H1 (cell line): ENCODE results near the gene ENO3. TPM values are rescaled to one million over a fixed set of nuclear protein-coding genes. Genes with fewer than 3 reads are reported as not detected.

Source experiments
- BACH1 ChIP-seq: IDR thresholded peaks from 2 replicates; pipeline ENCODE4 v1.6.1; 2012; ENCODE audit warnings: low read length, improper control_type of control experiment
- CHD7 ChIP-seq: fragments of 300-600 bp; sonication (generic); IDR thresholded peaks from 2 replicates; pipeline ENCODE4 v1.7.1; 2012; ENCODE audit warnings: low read length, moderate library complexity, mild to moderate bottlenecking, inconsistent platforms; ENCODE audit not compliant: insufficient replicate concordance
- RNF2 ChIP-seq: fragments of 200-900, 300-1000 bp; sonication (generic); IDR thresholded peaks from 2 replicates; pipeline ENCODE4 v1.7.1; 2016; ENCODE audit warnings: borderline replicate concordance, low read depth, mild to moderate bottlenecking, antibody characterized with exemption, low read length; ENCODE audit not compliant: poor library complexity, severe bottlenecking; ENCODE audit errors: missing control alignments
- polyA plus RNA-seq, 7 experiments: library from polyadenylated mRNA; depleted of rRNA in 3 of 7; stranded (reverse) in 5 of 7; unstranded in 2 of 7; fragments of >200 nt in 5 of 7; fragments of 200-250 nt in 2 of 7; gene quantifications; 1 replicate in 5 of 7; 2 replicates in 1 of 7; 4 replicates in 1 of 7; pipeline versions ENCODE4 v1.2.1 to v1.2.3, GENCODE V29; 2011 to 2013; ENCODE audit warnings: missing spikeins in 2 of 7, mixed read lengths in 2 of 7
- total RNA-seq: library from RNA; stranded (reverse); fragmentation: NEBNext Ultra II Directional; extraction: Animal tissue kit (Norgen Biotek cat#: 25700); gene quantifications from 2 replicates; pipeline ENCODE4 v1.2.1, GENCODE V29; 2021

ENO3 gene
- total and polyA plus RNA-seq, 2 of the 8 experiments (the other 6 are each of a cell fraction or from before 2014, with no cell fraction given) = 25.0 to 25.7 TPM

- TF ChIP-seq CHD7 (no peak), BACH1 (no peak), RNF2 (no peak)
Observed at GRCh38 chr17:4936436-4936835, 14.5 kb upstream of the ENO3 start (continued).
